Dermis microvascular lymphatic vessel endothelial cell (primary cell): ENCODE data around the gene GUCA2A. TPM values are rescaled to one million over a fixed set of nuclear protein-coding genes. Genes with fewer than 3 reads are reported as not detected.

ENCODE experiments used
- DNase-seq, 2 donors: peaks; one replicate each; pipeline versions ENCODE4 v3.0.0 to v3.0.0-alpha.2; 2010; ENCODE audit warnings: low read depth in 2 of 2
- total RNA-seq: library from RNA; depleted of rRNA; stranded (reverse); fragments of >200 nt; gene quantifications from 2 replicates; pipeline ENCODE4 v1.2.1, GENCODE V29; 2014

GUCA2A gene
- total RNA-seq, 1 donor from 2014 or later, result not detected

DNA sequence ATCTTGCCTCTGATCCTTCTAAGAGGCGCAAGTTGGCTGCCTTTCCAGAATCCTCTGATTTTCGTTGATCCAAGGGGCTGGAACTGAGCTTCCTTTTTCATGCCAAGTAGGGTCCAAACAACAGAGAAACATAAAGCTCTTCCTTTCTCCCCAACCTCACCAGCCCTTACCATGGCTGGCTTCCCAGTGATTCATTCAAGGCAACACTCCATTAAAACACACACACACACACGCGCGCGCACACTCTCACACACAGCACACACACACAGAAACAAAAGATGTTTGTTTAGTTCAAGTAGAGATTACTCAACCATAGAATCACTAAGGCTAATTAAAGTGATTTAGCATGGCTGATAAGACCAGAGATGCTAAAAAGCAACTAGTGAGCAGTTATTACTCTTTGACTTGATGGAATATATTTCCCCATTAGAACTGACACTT lies 13.0 kb upstream of the GUCA2A start:
- DNase-seq, result peak; percentile 20 to 92

DNA sequence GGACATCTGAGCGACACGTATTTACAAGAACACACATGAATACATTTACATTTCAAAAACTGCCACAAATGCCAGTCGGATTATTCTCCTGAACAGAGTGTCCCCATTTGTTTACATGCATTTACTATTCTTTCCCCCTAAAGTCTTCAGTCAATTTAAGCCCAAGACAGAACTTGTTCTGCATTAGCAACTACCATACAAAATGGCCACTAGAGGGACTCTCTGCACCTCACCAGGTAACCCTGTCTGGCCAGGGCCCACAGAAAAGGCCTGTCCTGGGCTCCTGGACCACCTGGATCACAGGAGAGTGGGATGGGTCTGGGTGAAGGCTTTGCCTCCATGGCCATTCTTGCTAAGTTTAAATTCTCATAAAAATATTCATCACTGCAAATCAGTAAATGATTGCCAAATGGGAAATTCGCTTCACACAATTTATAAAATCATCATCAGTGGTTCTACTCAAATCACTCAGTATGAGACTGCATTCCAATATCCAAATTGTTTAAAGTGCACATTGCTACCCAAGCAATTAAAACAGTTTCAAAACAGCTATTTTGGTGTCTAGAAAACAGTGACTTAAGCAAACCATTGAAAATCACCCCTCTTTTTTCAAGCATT lies 12.5 kb upstream of the GUCA2A start:
- peak; percentile 51 to 77 for DNase-seq

DNA sequence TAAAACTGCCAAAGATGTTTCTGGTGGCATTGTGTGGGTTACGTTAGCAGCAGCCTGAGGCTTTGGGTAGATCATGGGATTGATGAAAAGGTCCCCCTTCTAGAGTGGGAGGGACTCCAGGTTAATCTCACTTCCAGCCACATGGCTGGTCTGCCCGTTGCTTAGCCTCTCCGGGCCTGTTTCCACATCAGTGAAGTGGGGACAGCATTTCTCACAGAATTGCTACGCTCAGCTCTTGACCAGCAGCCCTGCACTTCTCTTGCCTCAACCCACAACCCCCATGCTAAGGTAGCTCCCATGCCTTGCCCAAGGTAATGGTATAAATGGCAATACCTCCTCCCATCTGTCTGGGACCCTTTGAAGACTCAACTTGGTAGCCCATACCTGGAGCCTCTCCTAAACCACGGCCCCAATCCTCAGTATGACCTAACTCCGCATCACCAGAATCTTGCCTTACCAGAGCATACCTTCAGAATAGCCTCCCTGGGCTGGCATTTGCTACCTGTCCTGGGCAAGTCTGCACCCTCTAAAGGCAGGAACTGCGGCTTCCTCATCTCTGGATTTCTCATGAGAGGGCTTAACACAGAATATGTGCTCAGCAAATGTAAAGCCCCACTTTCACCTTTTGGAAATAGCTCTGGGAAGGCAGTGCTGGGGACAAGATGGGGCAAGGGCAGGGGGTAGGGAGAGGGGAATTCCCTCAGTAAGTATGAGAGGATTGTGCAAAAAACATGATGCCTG lies 10.9 kb upstream of the GUCA2A start:
- DNase-seq, result no peak

DNA sequence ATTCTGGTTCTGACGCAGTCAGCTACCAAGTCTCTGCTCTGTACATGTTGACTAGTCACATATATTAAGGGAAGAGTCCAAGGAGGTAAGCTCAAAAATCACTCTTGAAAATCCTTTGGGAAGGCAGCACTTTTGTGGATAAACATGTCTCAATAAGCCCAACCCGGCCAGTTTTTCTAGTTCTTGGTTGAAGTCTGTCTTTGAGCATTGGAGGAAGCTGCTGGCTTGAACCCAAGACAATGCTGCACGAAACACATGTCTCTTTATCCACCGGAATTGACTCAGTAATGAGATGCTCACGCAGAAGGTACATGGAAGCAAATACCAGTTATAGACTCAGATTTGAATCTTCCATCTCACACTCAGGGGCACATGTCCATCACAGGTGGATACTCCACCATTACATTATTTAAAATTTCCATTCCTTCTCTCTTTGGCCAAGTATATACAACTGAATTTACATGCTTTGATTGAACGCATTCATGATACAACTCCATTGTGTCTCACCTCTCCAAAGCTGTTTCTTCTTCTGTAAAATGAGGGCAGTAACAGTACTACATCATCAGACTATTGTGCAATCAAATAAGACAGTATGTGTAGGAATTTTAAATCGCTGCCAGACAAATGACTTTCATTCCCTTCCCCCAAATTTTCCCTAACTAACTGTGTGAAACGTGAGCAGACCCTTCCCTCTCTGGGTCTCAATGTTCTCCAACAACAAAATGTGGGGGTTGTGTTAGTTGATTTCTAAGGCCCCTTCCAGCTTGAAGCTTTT lies 9.6 kb upstream of the GUCA2A start:
- no peak for DNase-seq

DNA sequence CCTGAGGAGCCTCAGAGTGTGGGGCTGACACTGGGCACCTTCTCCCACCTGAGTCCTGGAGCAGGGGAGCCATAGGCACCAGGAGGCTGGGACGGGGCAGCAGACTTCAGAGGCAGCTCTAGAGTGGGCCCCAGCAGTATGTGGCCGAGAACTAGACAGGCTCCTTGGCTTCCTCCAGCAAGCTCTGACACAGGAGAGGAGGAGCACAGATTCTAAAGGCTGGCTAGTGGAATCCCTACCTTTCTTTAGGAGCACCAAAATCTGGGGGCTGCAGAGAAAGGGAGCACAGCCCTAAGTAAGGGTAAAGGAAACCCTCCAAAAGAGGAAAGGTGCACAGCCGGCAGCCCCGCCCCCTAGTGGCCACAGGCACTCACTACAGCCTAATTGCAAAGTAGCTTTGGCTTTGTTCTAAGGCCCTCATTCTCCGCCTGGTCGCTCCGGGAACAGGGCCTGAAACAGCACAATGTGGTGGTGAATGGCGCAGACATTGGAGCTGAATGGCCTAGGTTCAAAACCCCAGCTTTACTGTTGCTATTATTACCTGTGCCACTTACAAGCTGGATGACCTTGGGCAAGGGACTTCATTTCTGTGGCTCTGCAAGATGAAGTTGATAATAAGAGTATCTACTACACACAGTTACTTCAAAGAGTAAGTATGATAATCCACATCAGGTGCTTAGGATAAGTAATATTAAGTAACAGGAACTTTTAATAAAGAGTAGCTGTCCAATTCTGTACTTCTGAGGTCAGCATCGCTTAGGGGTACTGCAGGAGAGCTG lies 8.8 kb upstream of the GUCA2A start:
- peak in 1 of 2 donors; percentile 47 for DNase-seq

DNA sequence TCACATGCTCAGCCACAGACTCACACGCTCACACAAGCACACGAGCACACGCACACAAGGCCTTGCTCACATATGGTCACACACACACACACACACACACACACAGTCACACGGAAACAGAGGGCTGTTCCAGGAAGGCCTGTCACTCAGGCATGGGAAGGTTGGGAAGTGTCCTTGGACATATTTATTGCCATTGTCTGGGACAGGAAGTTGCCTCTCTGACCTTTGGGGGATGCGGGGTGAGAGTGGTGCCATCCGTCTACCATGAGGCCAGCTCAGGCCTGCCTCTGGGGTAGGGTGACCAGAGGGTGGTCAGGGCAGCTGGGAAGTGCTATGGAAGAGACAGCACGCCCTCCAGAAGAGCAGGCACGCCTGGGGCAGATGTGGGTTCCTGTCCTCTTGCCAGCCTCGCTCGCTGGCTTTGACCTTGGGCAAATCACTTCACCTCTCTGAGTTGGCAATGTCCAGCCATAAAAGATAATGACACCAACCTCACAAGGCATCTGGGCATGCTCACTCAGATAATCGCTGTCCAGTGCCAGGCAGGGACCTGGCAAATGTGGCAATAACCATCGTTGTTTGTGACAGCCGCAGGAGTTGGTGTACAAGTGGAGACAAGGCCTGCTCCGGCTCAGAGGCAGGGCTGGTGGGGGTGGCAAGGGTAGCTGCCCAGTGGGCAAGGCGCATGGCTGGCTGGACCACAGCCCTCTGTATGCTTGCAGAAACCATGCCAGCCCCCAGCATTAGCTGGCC lies 8.0 kb upstream of the GUCA2A start:
- DNase-seq, result peak; percentile 67 to 85

DNA sequence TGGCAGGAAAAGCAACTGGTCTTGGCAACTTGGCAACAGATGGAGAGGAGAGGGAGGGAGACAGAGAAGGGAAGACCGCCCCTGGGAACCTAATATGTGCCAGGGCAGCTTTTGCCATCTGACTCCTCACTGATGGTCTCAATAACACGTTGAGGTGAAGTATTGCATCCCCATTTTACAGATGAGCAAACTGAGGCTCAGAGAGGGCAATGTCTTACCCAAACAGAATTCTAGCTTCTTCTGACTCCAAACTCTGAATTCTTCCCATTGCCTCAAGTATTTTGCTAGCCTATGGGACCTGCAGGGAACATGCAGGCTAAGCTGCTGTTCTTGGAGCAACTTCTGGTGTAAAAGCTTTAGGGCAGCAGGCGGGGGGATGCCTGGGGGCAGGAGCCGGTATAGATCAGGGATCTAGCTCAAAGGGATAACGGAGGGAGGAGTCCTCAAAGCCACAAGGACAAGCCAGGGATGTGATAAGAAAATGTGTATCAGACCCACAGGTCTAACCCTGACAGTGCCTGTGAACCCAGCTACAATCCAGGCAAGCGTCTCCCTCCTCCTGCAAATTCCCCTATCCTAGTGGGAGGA lies 7.2 kb upstream of the GUCA2A start:
- DNase-seq, result no peak

DNA sequence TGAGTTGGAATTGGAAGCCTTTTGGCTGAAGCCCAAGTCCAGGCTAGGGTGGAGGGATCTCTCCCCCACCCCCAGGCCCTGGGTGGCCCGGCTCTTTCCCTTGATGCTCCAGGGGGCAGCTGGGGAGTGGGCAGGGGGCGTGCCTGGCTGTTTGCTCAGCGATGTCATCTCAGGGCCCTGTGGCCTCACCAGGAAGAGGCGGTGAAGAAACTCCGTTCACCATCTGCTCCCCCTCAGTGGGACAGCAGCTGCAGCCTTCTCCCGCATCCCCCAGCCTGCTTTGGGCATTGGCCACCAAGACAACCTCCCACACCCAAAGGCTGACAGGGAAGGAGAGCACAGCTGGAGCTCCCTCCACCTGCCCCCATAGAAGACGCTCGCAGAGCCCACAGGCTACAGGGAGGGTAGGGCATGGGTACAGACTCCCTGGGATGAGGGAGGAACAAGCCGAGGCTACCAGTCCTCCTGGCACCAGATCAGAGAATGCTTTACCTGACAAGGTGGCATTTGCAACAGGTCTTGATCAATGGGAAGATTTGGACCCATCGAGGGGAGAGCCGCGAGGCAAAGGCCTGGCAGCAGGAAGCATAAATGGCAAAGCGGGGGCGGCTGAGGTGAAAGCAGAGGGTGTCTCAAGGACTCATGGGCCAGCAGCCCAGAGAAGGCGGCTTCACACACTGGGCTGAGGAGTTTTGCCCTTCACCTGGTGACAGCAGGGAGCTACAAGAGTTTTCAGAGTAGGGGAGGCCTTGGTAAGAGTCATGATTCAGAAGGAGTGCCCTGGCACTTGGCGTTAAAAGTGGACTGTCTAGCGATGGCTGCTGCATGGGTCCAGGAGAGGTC lies 6.5 kb upstream of the GUCA2A start:
- DNase-seq, result no peak

DNA sequence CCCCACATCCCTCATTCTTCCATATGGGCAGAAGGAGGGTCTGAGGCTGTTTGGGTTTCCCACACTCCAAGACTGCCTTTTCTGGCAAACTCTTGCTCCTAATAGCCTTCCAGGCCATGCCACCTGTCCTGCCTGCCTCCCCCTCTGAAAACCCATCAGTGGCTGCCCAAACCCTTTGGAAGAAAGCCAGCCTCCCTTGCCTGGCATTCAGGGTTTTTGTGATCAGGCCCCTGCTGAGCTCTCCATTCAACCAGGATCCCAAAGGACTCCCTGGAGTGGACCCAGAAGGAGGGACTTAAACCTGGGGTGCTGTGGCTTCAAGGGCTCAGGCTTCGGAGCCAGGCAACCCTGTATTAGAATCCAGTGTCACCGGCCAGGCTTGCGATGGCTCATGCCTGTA lies 4.2 kb upstream of the GUCA2A start:
- DNase-seq, result no peak

DNA sequence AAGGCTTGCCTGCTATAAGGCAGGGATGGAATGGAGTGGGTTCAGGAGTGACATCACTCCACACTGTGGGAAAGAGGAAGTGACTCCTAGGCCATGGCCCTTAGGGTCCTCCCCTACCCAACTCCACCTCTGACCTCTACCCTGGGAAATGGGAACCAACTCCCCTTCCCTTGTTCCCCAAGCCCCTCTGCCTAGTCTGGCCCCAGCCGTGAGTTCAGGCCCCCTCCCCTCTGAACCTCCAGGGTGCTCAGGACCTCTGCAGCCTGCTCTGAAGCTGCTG lies 3.8 kb upstream of the GUCA2A start:
- no peak for DNase-seq

DNA sequence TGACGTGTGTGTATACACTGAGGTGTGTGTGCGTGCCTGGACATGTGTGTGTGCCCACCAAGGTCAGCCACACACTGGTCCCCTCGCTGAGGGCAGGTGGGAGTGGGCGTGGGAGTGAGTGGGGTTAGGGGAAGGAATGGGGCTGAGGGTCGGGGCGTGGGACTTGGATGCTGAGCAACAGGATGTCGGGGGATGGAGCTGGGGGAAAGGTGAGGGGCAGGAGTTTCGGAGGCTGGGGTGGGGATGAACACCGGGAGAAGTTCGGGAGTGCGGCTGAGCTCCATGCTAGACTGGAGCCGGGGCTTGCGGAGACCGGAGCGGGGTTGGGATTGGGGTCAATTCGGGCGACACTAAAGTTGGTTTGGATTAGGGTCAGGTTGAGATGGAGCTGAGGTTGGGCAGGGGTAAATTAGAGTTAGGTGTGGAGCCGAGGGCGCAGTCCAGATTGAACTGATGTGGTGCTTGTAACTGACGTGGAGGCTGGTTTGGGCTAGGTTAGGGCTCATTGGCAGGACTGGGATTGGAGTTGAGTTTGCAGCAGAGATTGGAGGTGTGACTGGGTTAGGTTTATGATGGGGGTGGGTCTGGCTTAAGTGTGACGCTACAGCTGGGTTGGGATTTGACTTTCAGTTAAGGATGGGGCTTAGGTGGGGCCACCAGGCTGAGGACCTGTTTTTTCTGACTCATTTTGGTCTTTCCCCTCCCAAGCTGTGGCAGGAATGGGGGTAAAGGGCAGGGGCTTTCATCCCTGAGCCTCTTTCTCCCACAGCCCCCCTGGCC lies 3.3 kb upstream of the GUCA2A start:
- DNase-seq, result no peak

DNA sequence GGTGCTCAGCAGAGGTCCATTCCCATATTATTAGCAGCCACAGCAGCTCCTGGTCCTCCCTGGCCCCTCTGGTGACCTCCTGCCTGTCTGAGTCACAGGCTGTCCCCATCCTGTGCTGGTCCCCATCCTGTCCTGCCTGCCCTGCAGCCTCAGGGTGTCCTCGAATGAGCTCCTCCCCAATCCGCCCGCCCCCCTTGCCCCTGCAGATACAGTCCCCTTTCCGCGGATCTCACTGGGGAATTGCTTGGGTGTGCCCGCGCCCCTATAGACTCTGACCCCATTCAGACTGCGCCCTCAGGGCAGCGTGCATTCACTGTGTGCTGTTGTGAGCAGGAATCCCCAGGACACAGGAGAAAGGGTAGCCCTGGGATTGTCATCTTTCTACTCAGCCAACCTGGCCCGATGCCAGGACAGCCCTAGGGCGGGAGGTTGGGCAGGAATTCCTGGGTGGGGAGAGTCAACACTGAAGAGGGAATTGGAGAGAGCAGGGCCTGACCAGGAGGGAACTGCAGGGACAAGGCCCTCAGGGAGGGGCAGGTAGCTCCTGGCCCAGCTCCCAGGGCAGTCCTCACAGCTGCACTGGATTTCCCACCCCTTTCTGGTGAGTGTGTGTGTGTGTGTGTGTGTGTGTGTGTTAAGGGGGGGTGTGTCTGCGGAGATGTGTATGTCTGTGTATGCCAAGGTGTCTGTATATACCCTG lies 1.1 kb upstream of the GUCA2A start:
- peak in 1 of 2 donors; percentile 38 for DNase-seq

DNA sequence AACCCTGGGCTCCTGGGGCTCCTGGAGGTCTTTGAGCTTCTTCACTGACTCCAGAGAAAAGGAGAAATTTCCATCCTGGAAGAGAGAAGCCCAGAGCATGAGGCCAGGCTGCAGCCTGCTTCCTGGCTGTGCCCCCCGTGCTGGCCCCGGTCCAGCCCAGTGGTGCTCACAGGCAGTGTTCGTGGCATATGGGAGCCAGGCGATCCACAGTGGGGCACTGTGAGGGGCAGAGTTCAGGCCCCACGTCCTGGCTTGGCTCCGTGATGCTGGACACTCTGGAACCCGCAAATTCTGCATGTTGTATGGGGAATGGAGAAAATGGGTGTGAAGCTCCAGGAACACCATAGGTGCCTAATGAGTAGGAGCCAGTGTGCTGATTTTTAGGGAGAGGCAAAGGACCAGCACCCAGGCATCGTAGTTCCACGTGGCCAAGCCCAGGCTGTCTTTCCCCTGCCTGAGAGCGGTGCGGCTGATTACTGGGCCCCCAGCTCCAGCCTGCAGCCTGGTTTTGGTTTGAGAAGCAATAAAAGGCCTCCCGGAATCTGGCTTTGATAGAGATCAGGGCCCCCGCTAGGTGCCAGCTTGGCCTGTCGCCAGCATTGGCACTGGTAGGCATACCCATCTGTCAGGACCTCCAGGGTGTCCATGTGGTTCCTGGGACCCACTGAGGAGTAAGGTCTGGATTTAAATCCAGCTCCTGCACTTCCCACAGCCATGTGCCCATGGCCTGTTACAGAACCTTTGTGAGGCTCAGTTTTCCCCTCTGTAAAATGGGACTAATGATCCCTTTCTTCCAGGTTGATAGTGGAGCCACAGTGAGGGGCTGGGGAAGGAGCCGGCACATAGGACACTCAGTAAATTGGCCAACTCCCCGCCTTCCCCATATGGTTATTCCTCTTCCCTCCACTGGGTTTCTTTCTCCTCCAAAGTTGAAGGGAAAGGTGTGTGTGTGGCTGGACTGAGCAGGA lies 725 bp downstream of the GUCA2A start:
- DNase-seq, result no peak

DNA sequence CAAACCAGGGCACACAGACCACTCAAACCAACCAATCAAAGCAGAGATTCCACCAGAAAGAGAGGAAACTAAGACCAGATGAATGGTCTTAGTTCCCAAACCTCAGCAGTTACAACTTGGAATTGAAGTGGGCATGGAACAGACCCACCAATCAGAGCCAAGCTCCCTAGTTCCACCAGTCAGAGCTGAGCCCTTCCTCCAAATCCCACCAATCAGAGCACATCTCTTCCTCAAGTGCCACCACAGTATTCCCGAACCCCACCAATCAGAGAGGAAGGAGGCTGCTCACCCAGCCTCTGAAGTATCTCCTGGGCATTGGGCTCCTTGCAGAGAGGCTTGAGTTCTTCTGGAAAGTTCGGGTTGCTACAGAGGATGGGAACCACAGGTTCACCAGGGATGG lies 1.4 kb downstream of the GUCA2A start:
- no peak for DNase-seq

DNA sequence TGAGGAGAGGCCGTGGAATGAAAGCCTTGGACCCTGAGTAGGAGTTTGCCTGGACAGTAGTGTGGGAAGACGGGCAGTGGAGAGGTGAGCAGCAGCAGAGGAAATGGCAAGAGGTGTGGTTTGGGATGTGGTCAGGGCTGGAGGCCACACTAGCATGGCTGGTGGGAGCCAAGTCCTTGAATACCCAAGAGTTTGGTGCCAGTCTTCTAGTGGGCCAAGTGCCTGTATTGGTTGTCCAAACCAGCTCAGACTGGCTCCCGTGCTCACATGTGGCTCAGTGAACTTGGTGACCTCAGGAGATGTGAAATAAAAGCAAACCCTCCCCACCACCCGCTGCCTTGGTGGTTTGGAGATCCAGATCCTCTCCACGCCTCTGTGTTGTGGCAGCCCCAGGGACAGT lies 2.4 kb downstream of the GUCA2A start:
- no peak for DNase-seq

DNA sequence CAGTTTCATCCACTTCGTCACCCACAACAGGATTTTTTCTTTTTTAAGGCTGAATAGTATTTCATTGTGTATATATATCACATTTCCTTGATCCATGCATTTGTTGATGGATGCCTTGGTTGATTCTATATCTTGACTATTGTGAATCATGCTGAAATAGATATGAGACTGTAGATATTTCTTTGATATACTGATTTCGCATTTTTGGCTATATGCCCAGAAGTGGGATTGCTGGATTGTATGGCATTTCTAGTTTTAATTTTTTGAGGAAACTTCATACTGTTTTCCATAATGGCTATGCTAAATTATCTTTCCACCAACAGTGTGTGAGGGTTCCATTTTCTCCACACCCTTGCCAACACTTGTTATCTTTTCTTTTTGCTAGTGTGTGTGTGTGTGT lies 6.4 kb downstream of the GUCA2A start:
- DNase-seq, result no peak

DNA sequence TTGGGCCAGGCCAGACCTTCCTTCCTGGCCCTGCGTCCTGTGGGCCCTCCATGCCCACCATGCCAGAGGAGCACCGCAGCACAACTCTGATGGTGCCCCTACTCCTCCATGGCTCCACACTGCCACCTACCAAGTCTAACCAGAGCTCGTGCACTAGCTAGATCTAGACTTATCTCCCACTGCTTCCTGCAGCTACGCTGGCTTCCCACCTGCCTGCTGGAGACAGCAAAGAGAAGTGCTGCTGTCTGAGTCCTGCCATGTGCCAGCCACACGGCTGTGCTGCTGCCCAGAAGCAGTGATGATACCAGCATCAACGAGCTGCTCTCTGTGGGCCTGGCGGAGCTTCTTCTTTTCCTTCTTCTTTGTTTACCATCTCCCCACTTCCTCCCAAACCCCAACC lies 6.9 kb downstream of the GUCA2A start:
- no peak for DNase-seq
